ENCODE measurements around the gene ATG4B. TPM values are rescaled to one million over a fixed set of nuclear protein-coding genes. Genes with fewer than 3 reads are reported as not detected.

Gene ATG4B
- total RNA-seq, 4 donors from 2014 or later = 58.5 to 129 (median 86.2) TPM

- Histone ChIP-seq H3K27me3 (no peaks in the 10 kb centered on the region), H3K36me3 (peaks cover 2 to 5% of the 10 kb centered on the region in 2 donors), H3K27ac (no peak overlapping the region), H3K4me1 (peaks cover 16 to 23% of the 10 kb centered on the region in 2 donors), H3K4me3 (replicated peaks in 1 of 3) (no peak overlapping the region), H3K9me3 (no peaks in the 10 kb centered on the region)
- WGBS, 2 donors = 93% methylated on average over 10 of the region's 10 CpGs
- TF ChIP-seq CTCF (IDR thresholded peaks at IDR 0.05) = no peak
- no peak for TF ChIP-seq POLR2A (IDR thresholded peaks at IDR 0.05)
- intact Hi-C loops (cut with DNase I) = loop anchor here (5.0 kb wide), 1 partner anchor 188 kb away; no protein-coding TSS in a partner anchor
- DNase-seq = no peak
Observed at GRCh38 chr2:241689306-241689705, 51.8 kb downstream of the ATG4B start.

- WGBS, 2 donors = 87 to 96% methylated on average over 6 of the region's 6 CpGs
- DNase-seq = no peak
- Histone ChIP-seq H3K4me3 (replicated peaks in 1 of 3) (no peak overlapping the region), H3K36me3 (peaks cover 2 to 5% of the 10 kb centered on the region in 2 donors), H3K9me3 (no peaks in the 10 kb centered on the region), H3K4me1 (peaks cover 16 to 23% of the 10 kb centered on the region in 2 donors), H3K27me3 (no peaks in the 10 kb centered on the region), H3K27ac (no peak overlapping the region)
- intact Hi-C loops (cut with DNase I) = loop anchor here (10.0 kb wide), 1 partner anchor 185 kb away; the partner anchor contains the start of gene STK25
- TF ChIP-seq POLR2A (IDR thresholded peaks at IDR 0.05) (no peak), CTCF (IDR thresholded peaks at IDR 0.05) (no peak)
Observed at GRCh38 chr2:241690202-241690717, 52.8 kb downstream of the ATG4B start.

- Histone ChIP-seq H3K4me1 (peaks cover 12 to 15% of the 10 kb centered on the region in 2 donors), H3K4me3 (replicated peaks in 1 of 3) (no peak overlapping the region), H3K27me3 (no peaks in the 10 kb centered on the region), H3K27ac (no peak overlapping the region), H3K36me3 (peaks cover 2 to 5% of the 10 kb centered on the region in 2 donors), H3K9me3 (no peaks in the 10 kb centered on the region)
- 86 to 94% methylated on average over 6 of the region's 6 CpGs for WGBS, 2 donors
- DNase-seq = no peak
- intact Hi-C loops (cut with DNase I) = loop anchor here (10.0 kb wide), 1 partner anchor 188 kb away; the partner anchor contains the start of gene STK25
- TF ChIP-seq POLR2A (IDR thresholded peaks at IDR 0.05) (no peak), CTCF (IDR thresholded peaks at IDR 0.05) (no peak)
Observed at GRCh38 chr2:241692448-241692847, 55.0 kb downstream of the ATG4B start.

- Histone ChIP-seq H3K27me3 (no peaks in the 10 kb centered on the region), H3K36me3 (peaks cover 0 to 2% of the 10 kb centered on the region in 2 donors), H3K4me1 (peaks cover under 1 to 3% of the 10 kb centered on the region in 2 donors), H3K27ac (no peak overlapping the region), H3K4me3 (replicated peaks in 1 of 3) (no peak overlapping the region), H3K9me3 (no peaks in the 10 kb centered on the region)
- 93 to 95% methylated on average over 4 of the region's 4 CpGs for WGBS, 2 donors
- TF ChIP-seq CTCF (IDR thresholded peaks at IDR 0.05) (no peak), POLR2A (IDR thresholded peaks at IDR 0.05) (no peak)
- DNase-seq = no peak
- intact Hi-C loops (cut with DNase I) = loop anchor here (10.0 kb wide), 1 partner anchor 191 kb away; the partner anchor contains the start of gene STK25
Observed at GRCh38 chr2:241695651-241696050, 58.2 kb downstream of the ATG4B start.

GRCh38 chr2:241701149-241701398 lies 63.6 kb downstream of the ATG4B start:
- peak overlapping the region; percentile 55 to 93 (median 90) for H3K4me3 ChIP-seq (replicated peaks in 1 of 3)
- intact Hi-C loops (cut with DNase I) = loop anchor here (5.0 to 10.0 kb wide), 2 partner anchors 176 to 346 kb away; partner anchors contain the start of gene FARP2
- TF ChIP-seq CTCF (IDR thresholded peaks at IDR 0.05) = peak in 4 of 6 experiments; percentile 31 to 57 (median 42)
- no peak for TF ChIP-seq POLR2A (IDR thresholded peaks at IDR 0.05)
- H3K27me3 ChIP-seq = no peaks in the 10 kb centered on the region
- H3K36me3 ChIP-seq = peaks cover 7 to 11% of the 10 kb centered on the region in 2 donors
- peaks cover 16 to 17% of the 10 kb centered on the region in 2 donors for H3K4me1 ChIP-seq
- peak overlapping the region in 1 of 3 donors; percentile 69 for H3K27ac ChIP-seq
- H3K9me3 ChIP-seq = no peaks in the 10 kb centered on the region
- whole genome bisulfite sequencing, 2 donors = 1 to 3% methylated on average over 14 to 17 of the region's 17 CpGs
- DNase-seq = no peak

Measured in thyroid gland (tissue), 4 donors.